HepG2 (cell line): ENCODE data around the gene HCFC1R1. TPM values are rescaled to one million over a fixed set of nuclear protein-coding genes. Genes with fewer than 3 reads are reported as not detected.

Source experiments
- ATAC-seq: fragments of 200-7000 bp; cut with Tn5 transposase; 3 replicates; pipeline ENCODE4 v1.9.1; 2020; ENCODE audit warnings: mild to moderate bottlenecking, moderate library complexity
- BruUV-seq: library from RNA; stranded (reverse); fragments of 400-500 nt; replicated peaks from 2 replicates; lab custom pipeline; 2021; lab: Mats Ljungman, UMichigan
- CTCF ChIA-PET: fragments of 300-600 bp; formaldehyde crosslinking; extraction: SDS; loops from one replicate; lab custom pipeline; 2021; ENCODE audit warnings: low total read pairs, inconsistent platforms, low intra/inter-chr PET ratio; lab: Yijun Ruan, JAX
- POLR2A ChIA-PET: fragments of 350-600 bp; sonication (Branson Sonifier 250); formaldehyde crosslinking; loops from one replicate; lab custom pipeline; 2020; ENCODE audit warnings: antibody characterized with exemption, inconsistent platforms; lab: Yijun Ruan, JAX
- DNase-seq: peaks from one replicate; pipeline ENCODE4 v3.0.0-alpha.2; 2015; ENCODE audit warnings: low spot score
- FAIRE-seq: peaks from 3 replicates; lab custom pipeline; 2011; peaks lifted over from hg19 to GRCh38; lab: Jason Lieb, UNC
- H2AFZ ChIP-seq: one replicate; pipeline ENCODE4 v1.6.1; 2011; ENCODE audit warnings: low read length, inconsistent platforms
- H3K27ac ChIP-seq: fragments of 300-600 bp; 3 replicates; pipeline ENCODE4 v1.8.0; 2011; ENCODE audit warnings: mixed run types, mild to moderate bottlenecking, mixed read lengths, low read length, inconsistent platforms; ENCODE audit not compliant: insufficient read depth; ENCODE audit errors: extremely low read length
- H3K27me3 ChIP-seq, 2 experiments: fragments of 200-600 bp in 1 of 2; 2 replicates in 1 of 2; 3 replicates in 1 of 2; pipeline versions ENCODE4 v1.6.0 to v1.8.0; 2011; ENCODE audit warnings: low read length in 2 of 2, mild to moderate bottlenecking in 2 of 2, moderate library complexity in 2 of 2, inconsistent platforms in 1 of 2; ENCODE audit not compliant: insufficient read depth in 2 of 2, control insufficient read depth in 1 of 2
- H3K36me3 ChIP-seq, 2 experiments: fragments of 200-600 bp in 1 of 2; replicated peaks in 1 of 2; 2 replicates in 1 of 2; 3 replicates in 1 of 2; pipeline versions ENCODE4 v1.5.1 to v1.8.0; 2011; ENCODE audit warnings: low read length in 2 of 2, inconsistent platforms in 1 of 2; ENCODE audit not compliant: insufficient read depth in 2 of 2, control insufficient read depth in 1 of 2
- H3K4me1 ChIP-seq: 2 replicates; pipeline ENCODE4 v1.5.1; 2012; ENCODE audit warnings: low read length, inconsistent platforms; ENCODE audit not compliant: insufficient read depth
- H3K4me2 ChIP-seq: 2 replicates; pipeline ENCODE4 v1.6.0; 2011; ENCODE audit warnings: low read depth, low read length, inconsistent platforms
- H3K4me3 ChIP-seq, 3 experiments: fragments of 200-600 bp in 1 of 3; sonication (generic), shearing (Covaris generic) in 1 of 3; replicated peaks in 1 of 3; 2 replicates each; pipeline ENCODE4 v1.5.1; 2011 to 2016; ENCODE audit warnings: low read length in 3 of 3, inconsistent platforms in 2 of 3, low read depth in 2 of 3, mild to moderate bottlenecking in 2 of 3, control low read depth in 1 of 3, mixed read lengths in 1 of 3; ENCODE audit not compliant: insufficient read depth in 1 of 3
- H3K79me2 ChIP-seq: one replicate; pipeline ENCODE4 v1.6.1; 2011; ENCODE audit warnings: low read length, inconsistent platforms; ENCODE audit not compliant: insufficient read depth
- H3K9ac ChIP-seq: 2 replicates; pipeline ENCODE4 v1.6.0; 2011; ENCODE audit warnings: mild to moderate bottlenecking, low read depth, low read length, inconsistent platforms; ENCODE audit not compliant: insufficient read depth
- H3K9me3 ChIP-seq: 2 replicates; pipeline ENCODE4 v1.5.1; 2012; ENCODE audit warnings: mild to moderate bottlenecking, low read length
- H4K20me1 ChIP-seq: 2 replicates; pipeline ENCODE4 v1.6.0; 2011; ENCODE audit warnings: inconsistent platforms, mild to moderate bottlenecking, low read length, moderate library complexity; ENCODE audit not compliant: insufficient read depth
- FOXA3 ChIP-seq: IDR thresholded peaks from 2 replicates; pipeline ENCODE4 v1.6.1; 2016; ENCODE audit warnings: missing genetic modification reagents, missing compliant biosample characterization
- HOXA9 ChIP-seq: sonication (generic); formaldehyde crosslinking; IDR thresholded peaks from 2 replicates; pipeline ENCODE4 v1.8.1; 2022; ENCODE audit warnings: missing genetic modification reagents, mild to moderate bottlenecking, moderate library complexity, borderline replicate concordance
- KDM1A ChIP-seq: IDR thresholded peaks from 2 replicates; pipeline ENCODE4 v1.6.1; 2016; ENCODE audit warnings: missing compliant biosample characterization
- MEF2D ChIP-seq: sonication (generic); formaldehyde crosslinking; IDR thresholded peaks from 2 replicates; pipeline ENCODE4 v1.5.1; 2020; ENCODE audit warnings: mild to moderate bottlenecking, missing genetic modification reagents
- MIER3 ChIP-seq: IDR thresholded peaks from 2 replicates; pipeline ENCODE4 v1.6.1; 2016; ENCODE audit warnings: missing compliant biosample characterization, borderline replicate concordance
- RARG ChIP-seq: sonication (generic); formaldehyde crosslinking; IDR thresholded peaks from 2 replicates; pipeline ENCODE4 v1.4.0; 2020; ENCODE audit warnings: low read depth, mild to moderate bottlenecking, missing genetic modification reagents
- RFX1 ChIP-seq: fragments of 450-650 bp; IDR thresholded peaks from 2 replicates; pipeline ENCODE4 v1.6.1; 2017
- ZKSCAN8 ChIP-seq: IDR thresholded peaks from 2 replicates; pipeline ENCODE4 v1.6.1; 2016; ENCODE audit warnings: borderline replicate concordance, missing genetic modification reagents, missing compliant biosample characterization
- ZNF256 ChIP-seq: sonication (generic); formaldehyde crosslinking; conservative IDR thresholded peaks from 2 replicates; pipeline ENCODE4 v1.4.0; 2020; ENCODE audit warnings: missing genetic modification reagents
- ZNF331 ChIP-seq: sonication (generic); formaldehyde crosslinking; IDR thresholded peaks from 2 replicates; pipeline ENCODE4 v1.4.0; 2020; ENCODE audit warnings: missing genetic modification reagents
- ZNF577 ChIP-seq: sonication (generic); formaldehyde crosslinking; IDR thresholded peaks from 2 replicates; pipeline ENCODE4 v1.4.0; 2020; ENCODE audit warnings: mild to moderate bottlenecking, low read depth, missing genetic modification reagents, borderline replicate concordance
- ZNF615 ChIP-seq: sonication (generic); formaldehyde crosslinking; IDR thresholded peaks from 2 replicates; pipeline ENCODE4 v1.5.0; 2020; ENCODE audit warnings: mild to moderate bottlenecking, missing genetic modification reagents, borderline replicate concordance
- ZNF83 ChIP-seq: sonication (generic); formaldehyde crosslinking; IDR thresholded peaks from 2 replicates; pipeline ENCODE4 v1.4.0; 2020; ENCODE audit warnings: missing genetic modification reagents, mild to moderate bottlenecking, borderline replicate concordance
- ZNF879 ChIP-seq: sonication (generic); formaldehyde crosslinking; IDR thresholded peaks from 2 replicates; pipeline ENCODE4 v1.8.1; 2023; ENCODE audit warnings: missing genetic modification reagents
- WGBS: methylation state at CpG from one replicate; pipeline ENCODE4 v1.1.6; 2017; ENCODE audit warnings: low lambda C conversion rate; 5-methylcytosine and 5-hydroxymethylcytosine counted together
- in situ Hi-C: cut with HindIII; loops from 2 replicates; pipeline ENCODE4 v1.10.0; 2017; ENCODE audit warnings: low pct_unique_long_range_greater_than_20kb; ENCODE audit not compliant: extremely low pct_ligation_motif_present
- intact Hi-C: fragments of 100-400 bp; cut with micrococcal nuclease; formaldehyde crosslinking; loops from one replicate; pipeline ENCODE4 v1.10.0; 2022; ENCODE audit not compliant: unreplicated experiment
- polyA plus RNA-seq, 8 experiments: library from polyadenylated mRNA; depleted of rRNA in 3 of 8; stranded (reverse) in 7 of 8; unstranded in 1 of 8; fragments of >200 nt; fragmentation: Illumina TruSeq in 4 of 8; extraction: Trizol in 4 of 8; gene quantifications; 2 replicates each; pipeline versions ENCODE4 v1.2.1 to v1.2.3, GENCODE V29; 2011 to 2016; ENCODE audit warnings: low read depth in 4 of 8, missing spikeins in 1 of 8, mixed read lengths in 1 of 8; ENCODE audit not compliant: insufficient read depth in 1 of 8
- total RNA-seq, 5 experiments: library from RNA; depleted of rRNA; stranded (reverse); fragments of >200 nt; fragmentation: Illumina TruSeq; extraction: Trizol; gene quantifications; 2 replicates each; pipeline ENCODE4 v1.2.3, GENCODE V29; 2016; ENCODE audit warnings: low read depth in 1 of 5
- TF ChIP-seq, protein P1 (sequence below): sonication (generic); formaldehyde crosslinking; IDR thresholded peaks from 2 replicates; pipeline ENCODE4 v1.8.0; 2022; ENCODE audit warnings: missing genetic modification reagents, mild to moderate bottlenecking, borderline replicate concordance
- TF ChIP-seq, protein P2 (sequence below), 2 experiments: IDR thresholded peaks; 2 replicates each; pipeline ENCODE4 v1.6.1; 2011 to 2012; ENCODE audit warnings: low read length in 2 of 2, borderline replicate concordance in 1 of 2, low read depth in 1 of 2, mild to moderate bottlenecking in 1 of 2, moderate library complexity in 1 of 2

Gene HCFC1R1
- total and polyA plus RNA-seq, 2 of the 13 experiments (the other 11 are each of a cell fraction or from before 2014, with no cell fraction given) = 13.8 to 16.1 TPM

GRCh38 chr16:2979669-2980226 is 44.0 kb downstream of the HCFC1R1 start (continued):
- TF ChIP-seq, protein P1, sequence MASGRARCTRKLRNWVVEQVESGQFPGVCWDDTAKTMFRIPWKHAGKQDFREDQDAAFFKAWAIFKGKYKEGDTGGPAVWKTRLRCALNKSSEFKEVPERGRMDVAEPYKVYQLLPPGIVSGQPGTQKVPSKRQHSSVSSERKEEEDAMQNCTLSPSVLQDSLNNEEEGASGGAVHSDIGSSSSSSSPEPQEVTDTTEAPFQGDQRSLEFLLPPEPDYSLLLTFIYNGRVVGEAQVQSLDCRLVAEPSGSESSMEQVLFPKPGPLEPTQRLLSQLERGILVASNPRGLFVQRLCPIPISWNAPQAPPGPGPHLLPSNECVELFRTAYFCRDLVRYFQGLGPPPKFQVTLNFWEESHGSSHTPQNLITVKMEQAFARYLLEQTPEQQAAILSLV (CRISPR knock-in tag) = no peak
- TF ChIP-seq ZNF83 (CRISPR knock-in tag) (no peak), ZNF577 (CRISPR knock-in tag) (no peak)

DNA sequence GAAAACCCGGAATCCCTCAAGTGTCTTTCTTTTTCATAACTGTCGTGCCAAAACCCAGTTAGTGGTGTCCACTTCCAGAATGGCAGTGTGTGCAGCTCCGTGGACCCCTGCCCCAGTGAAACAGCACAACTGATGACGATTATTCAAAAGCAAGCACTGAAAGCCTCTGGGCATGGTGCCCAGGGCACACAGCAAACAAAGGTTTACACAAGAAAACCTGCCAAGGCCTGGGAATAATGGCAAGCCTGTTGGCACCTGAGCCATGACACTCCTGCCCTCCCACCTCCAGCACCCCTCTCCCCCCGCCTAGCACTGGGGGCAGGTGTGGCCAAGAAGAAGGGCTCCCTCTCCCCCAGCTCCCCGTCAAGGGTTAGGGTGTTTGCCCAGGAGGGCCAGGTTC is 46.3 kb downstream of the HCFC1R1 start:
- Histone ChIP-seq H3K79me2 (peaks cover 8% of the 10 kb centered on the region), H4K20me1 (no peaks in the 10 kb centered on the region), H3K9ac (no peak overlapping the region), H3K4me3 (no peak overlapping the region), H3K9me3 (no peaks in the 10 kb centered on the region), H3K27ac (no peak overlapping the region), H2AFZ (no peak overlapping the region), H3K27me3 (no peaks in the 10 kb centered on the region), H3K4me2 (no peak overlapping the region), H3K4me1 (peaks cover 17% of the 10 kb centered on the region), H3K36me3 (peaks cover 2 to 18% of the 10 kb centered on the region in 2 experiments; a peak in 3 of 5 replicates)
- in situ Hi-C loops (no loop called here), intact Hi-C loops (no loop called here)
- TF ChIP-seq HOXA9 (CRISPR knock-in tag) (no peak), MIER3 (no peak), MEF2D (CRISPR knock-in tag) (no peak), ZNF879 (CRISPR knock-in tag) (no peak), ZKSCAN8 (CRISPR knock-in tag) (no peak), ZNF331 (no peak), FOXA3 (CRISPR knock-in tag) (no peak), RFX1 (no peak), RARG (no peak), KDM1A (CRISPR knock-in tag) (no peak), ZNF256 (CRISPR knock-in tag) (no peak), ZNF615 (CRISPR knock-in tag) (no peak)
- TF ChIP-seq, protein P2, sequence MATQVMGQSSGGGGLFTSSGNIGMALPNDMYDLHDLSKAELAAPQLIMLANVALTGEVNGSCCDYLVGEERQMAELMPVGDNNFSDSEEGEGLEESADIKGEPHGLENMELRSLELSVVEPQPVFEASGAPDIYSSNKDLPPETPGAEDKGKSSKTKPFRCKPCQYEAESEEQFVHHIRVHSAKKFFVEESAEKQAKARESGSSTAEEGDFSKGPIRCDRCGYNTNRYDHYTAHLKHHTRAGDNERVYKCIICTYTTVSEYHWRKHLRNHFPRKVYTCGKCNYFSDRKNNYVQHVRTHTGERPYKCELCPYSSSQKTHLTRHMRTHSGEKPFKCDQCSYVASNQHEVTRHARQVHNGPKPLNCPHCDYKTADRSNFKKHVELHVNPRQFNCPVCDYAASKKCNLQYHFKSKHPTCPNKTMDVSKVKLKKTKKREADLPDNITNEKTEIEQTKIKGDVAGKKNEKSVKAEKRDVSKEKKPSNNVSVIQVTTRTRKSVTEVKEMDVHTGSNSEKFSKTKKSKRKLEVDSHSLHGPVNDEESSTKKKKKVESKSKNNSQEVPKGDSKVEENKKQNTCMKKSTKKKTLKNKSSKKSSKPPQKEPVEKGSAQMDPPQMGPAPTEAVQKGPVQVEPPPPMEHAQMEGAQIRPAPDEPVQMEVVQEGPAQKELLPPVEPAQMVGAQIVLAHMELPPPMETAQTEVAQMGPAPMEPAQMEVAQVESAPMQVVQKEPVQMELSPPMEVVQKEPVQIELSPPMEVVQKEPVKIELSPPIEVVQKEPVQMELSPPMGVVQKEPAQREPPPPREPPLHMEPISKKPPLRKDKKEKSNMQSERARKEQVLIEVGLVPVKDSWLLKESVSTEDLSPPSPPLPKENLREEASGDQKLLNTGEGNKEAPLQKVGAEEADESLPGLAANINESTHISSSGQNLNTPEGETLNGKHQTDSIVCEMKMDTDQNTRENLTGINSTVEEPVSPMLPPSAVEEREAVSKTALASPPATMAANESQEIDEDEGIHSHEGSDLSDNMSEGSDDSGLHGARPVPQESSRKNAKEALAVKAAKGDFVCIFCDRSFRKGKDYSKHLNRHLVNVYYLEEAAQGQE (IDR thresholded peaks at IDR 0.05; ENCODE audit: borderline replicate concordance in 1 of 2, low read depth in 1 of 2, low read length in 2 of 2) = no peak
- BruUV-seq = no TSS peak
- WGBS = 97% methylated on average over 4 of the region's 6 CpGs
- ATAC-seq = no peak
- FAIRE-seq = no peak
- no peak for DNase-seq
- ChIA-PET POLR2A (no interaction called here), CTCF (no interaction called here)
